IMR-90 (cell line): ENCODE results near the gene ERP44. TPM values are rescaled to one million over a fixed set of nuclear protein-coding genes. Genes with fewer than 3 reads are reported as not detected.
"Not testable (repeated sequence)": the region's sequence is repeated elsewhere in the genome, so short reads cannot be mapped to it uniquely, and the experiment has no call there.

Experiments used
- ATAC-seq: fragments of 200-7000 bp; cut with Tn5 transposase; 2 replicates; pipeline ENCODE4 v1.9.1; 2020; ENCODE audit warnings: low read depth, mild to moderate bottlenecking, moderate library complexity
- BruUV-seq: library from RNA; stranded (reverse); fragments of 400-500 nt; replicated peaks from 2 replicates; lab custom pipeline; 2021; lab: Mats Ljungman, UMichigan
- CTCF ChIA-PET: fragments of 300-600 bp; formaldehyde crosslinking; extraction: SDS; loops from one replicate; lab custom pipeline; 2021; ENCODE audit warnings: antibody characterized with exemption; lab: Yijun Ruan, JAX
- POLR2A ChIA-PET: fragments of 300-600 bp; sonication (Branson Sonifier 250); formaldehyde crosslinking; loops from one replicate; lab custom pipeline; 2022; ENCODE audit warnings: antibody characterized with exemption; ENCODE audit not compliant: unreplicated experiment; lab: Charles Lee
- DNase-seq: peaks from one replicate; pipeline ENCODE4 v3.0.0; 2013
- H2AFZ ChIP-seq: replicated peaks from 2 replicates; pipeline ENCODE3; 2013; ENCODE audit warnings: low read length, mild to moderate bottlenecking; ENCODE audit not compliant: poor library complexity
- H2AK5ac ChIP-seq: 2 replicates; pipeline ENCODE4 v1.6.1; 2013; ENCODE audit warnings: low read depth, low read length, inconsistent platforms
- H2AK9ac ChIP-seq: replicated peaks from 2 replicates; pipeline ENCODE3; 2013; ENCODE audit warnings: mild to moderate bottlenecking, low read depth, low read length, moderate library complexity; ENCODE audit not compliant: poor library complexity
- H2BK120ac ChIP-seq: 2 replicates; pipeline ENCODE4 v1.6.1; 2013; ENCODE audit warnings: low read depth, low read length, inconsistent platforms
- H2BK15ac ChIP-seq: 3 replicates; pipeline ENCODE4 v1.6.1; 2013; ENCODE audit warnings: low read depth, low read length, inconsistent platforms
- H2BK20ac ChIP-seq: 2 replicates; pipeline ENCODE4 v1.6.1; 2013; ENCODE audit warnings: low read depth, mild to moderate bottlenecking, inconsistent platforms, low read length, moderate library complexity
- H2BK5ac ChIP-seq: 2 replicates; pipeline ENCODE4 v1.6.1; 2013; ENCODE audit warnings: mild to moderate bottlenecking, low read depth, low read length, inconsistent platforms; ENCODE audit not compliant: poor library complexity, severe bottlenecking
- H3K14ac ChIP-seq: replicated peaks from 2 replicates; pipeline ENCODE4 v1.6.1; 2013; ENCODE audit warnings: low read depth, low read length, inconsistent platforms
- H3K18ac ChIP-seq: 2 replicates; pipeline ENCODE4 v1.6.1; 2013; ENCODE audit warnings: low read depth, low read length, control low read depth
- H3K23ac ChIP-seq: 2 replicates; pipeline ENCODE4 v1.6.1; 2013; ENCODE audit warnings: low read depth, low read length, inconsistent platforms
- H3K27ac ChIP-seq: 2 replicates; pipeline ENCODE4 v1.5.1; 2013; ENCODE audit warnings: mild to moderate bottlenecking, control low read depth, low read length; ENCODE audit not compliant: insufficient read depth
- H3K27me3 ChIP-seq: 2 replicates; pipeline ENCODE4 v1.6.1; 2013; ENCODE audit warnings: low read length; ENCODE audit not compliant: control insufficient read depth, insufficient read depth
- H3K36me3 ChIP-seq: 2 replicates; pipeline ENCODE4 v1.6.1; 2013; ENCODE audit warnings: low read length, mixed read lengths; ENCODE audit not compliant: control insufficient read depth, insufficient read depth
- H3K4ac ChIP-seq: 2 replicates; pipeline ENCODE4 v1.6.1; 2013; ENCODE audit warnings: low read depth, low read length, inconsistent platforms
- H3K4me1 ChIP-seq: 2 replicates; pipeline ENCODE4 v1.6.1; 2013; ENCODE audit warnings: low read length, mixed read lengths; ENCODE audit not compliant: control insufficient read depth, insufficient read depth
- H3K4me2 ChIP-seq: 2 replicates; pipeline ENCODE4 v1.6.1; 2013; ENCODE audit warnings: low read depth, mild to moderate bottlenecking, control low read depth, low read length, moderate library complexity
- H3K4me3 ChIP-seq: 2 replicates; pipeline ENCODE4 v1.5.1; 2013; ENCODE audit warnings: low read depth, mild to moderate bottlenecking, control low read depth, low read length, moderate library complexity; ENCODE audit not compliant: insufficient read depth
- H3K56ac ChIP-seq: 2 replicates; pipeline ENCODE4 v1.6.1; 2013; ENCODE audit warnings: low read length, inconsistent platforms; ENCODE audit not compliant: insufficient read depth; ENCODE audit errors: extremely low read depth
- H3K79me1 ChIP-seq, 2 experiments: 2 replicates each; pipeline ENCODE4 v1.6.1; 2013; ENCODE audit warnings: low read length in 2 of 2, inconsistent platforms in 1 of 2, low read depth in 1 of 2
- H3K9ac ChIP-seq: 2 replicates; pipeline ENCODE4 v1.6.1; 2013; ENCODE audit warnings: low read depth, low read length, control low read depth
- H3K9me1 ChIP-seq: 2 replicates; pipeline ENCODE4 v1.6.1; 2013; ENCODE audit warnings: low read length, inconsistent platforms; ENCODE audit not compliant: insufficient read depth
- H3K9me3 ChIP-seq: 2 replicates; pipeline ENCODE4 v1.6.1; 2013; ENCODE audit warnings: low read length; ENCODE audit not compliant: control insufficient read depth, insufficient read depth
- H4K20me1 ChIP-seq: 2 replicates; pipeline ENCODE4 v1.6.1; 2013; ENCODE audit warnings: low read length, inconsistent platforms; ENCODE audit not compliant: insufficient read depth
- H4K5ac ChIP-seq: 2 replicates; pipeline ENCODE4 v1.6.1; 2013; ENCODE audit warnings: mild to moderate bottlenecking, low read depth, low read length, control low read depth
- H4K8ac ChIP-seq, 2 experiments: 2 replicates each; pipeline ENCODE4 v1.6.1; 2013; ENCODE audit warnings: low read depth in 2 of 2, low read length in 2 of 2, control low read depth in 1 of 2, inconsistent platforms in 1 of 2
- H4K91ac ChIP-seq: 2 replicates; pipeline ENCODE4 v1.6.1; 2013; ENCODE audit warnings: low read depth, low read length, inconsistent platforms; ENCODE audit not compliant: insufficient read depth
- WGBS, 2 experiments: methylation state at CpG; one replicate each; pipeline versions ENCODE4 v1.1.5 to v1.1.7; 2013; ENCODE audit warnings: missing lambda C conversion rate in 2 of 2; ENCODE audit not compliant: insufficient read length in 1 of 2; ENCODE audit errors: extremely low coverage in 2 of 2; 5-methylcytosine and 5-hydroxymethylcytosine counted together
- dilution Hi-C: fragments of 300-500 bp; cut with HindIII; formaldehyde crosslinking; loops from one replicate; pipeline ENCODE4 v1.14.3; 2018; ENCODE audit warnings: low sequenced_read_pairs; ENCODE audit not compliant: unreplicated experiment
- in situ Hi-C: fragments of 300-500 bp; cut with MboI; formaldehyde crosslinking; loops from 3 replicates; pipeline ENCODE4 v1.14.3; 2019; ENCODE audit warnings: low sequenced_read_pairs, inconsistent platforms, mixed read lengths
- intact Hi-C: fragments of 100-400 bp; cut with micrococcal nuclease; formaldehyde crosslinking; loops from 2 replicates; pipeline ENCODE4 v1.10.0; 2022
- polyA plus RNA-seq, 3 experiments: library from polyadenylated mRNA; depleted of rRNA; stranded (reverse); fragments of >200 nt; gene quantifications; 2 replicates each; pipeline ENCODE4 v1.2.3, GENCODE V29; 2012; ENCODE audit warnings: low replicate concordance in 1 of 3
- total RNA-seq: library from RNA; depleted of rRNA; stranded (reverse); fragments of >200 nt; gene quantifications from 2 replicates; pipeline ENCODE4 v1.2.3, GENCODE V29; 2012

Gene ERP44
- total and polyA plus RNA-seq, 2 of the 4 experiments (the other 2 are of a cell fraction) = 9.1 to 13.5 TPM

DNA sequence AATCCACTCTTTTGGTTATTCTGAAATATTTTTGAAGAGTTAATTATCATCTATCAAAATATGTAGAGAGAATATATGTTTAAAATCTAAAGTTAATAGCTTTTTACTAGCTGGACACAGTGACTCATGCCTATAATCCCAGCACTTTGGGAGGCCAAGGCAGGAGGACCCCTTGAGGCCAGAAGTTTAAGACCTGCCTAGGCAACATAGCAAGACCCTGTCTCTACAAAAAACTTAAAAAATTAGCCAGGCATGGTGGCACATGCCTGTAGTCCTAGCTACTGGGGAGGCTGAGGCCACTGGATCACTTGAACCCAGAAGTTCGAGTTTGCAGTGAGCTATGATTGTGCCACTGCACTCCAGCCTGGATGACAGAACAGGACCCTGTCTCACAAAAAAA lies 36.1 kb downstream of the ERP44 start:
- H4K91ac ChIP-seq, H2AK9ac ChIP-seq, H2AK5ac ChIP-seq, H3K14ac ChIP-seq, H3K56ac ChIP-seq, dilution Hi-C loops, ATAC-seq, intact Hi-C loops, H2BK20ac ChIP-seq, H3K4me1 ChIP-seq, H3K9ac ChIP-seq, BruUV-seq, H3K18ac ChIP-seq, H3K9me1 ChIP-seq, H4K8ac ChIP-seq, H3K27me3 ChIP-seq, DNase-seq, H2BK15ac ChIP-seq, H3K27ac ChIP-seq, in situ Hi-C loops, H3K4me3 ChIP-seq, H2AFZ ChIP-seq, H3K9me3 ChIP-seq, H4K5ac ChIP-seq, H3K36me3 ChIP-seq, H2BK5ac ChIP-seq, H3K4me2 ChIP-seq, H3K4ac ChIP-seq, POLR2A ChIA-PET, H3K23ac ChIP-seq, H2BK120ac ChIP-seq: not testable (repeated sequence)
- CTCF ChIA-PET = interaction anchor here (0.9 to 1.2 kb wide), 2 partner anchors 17 to 26 kb away, joined by 3 read pairs; no protein-coding TSS in a partner anchor
- Histone ChIP-seq H3K79me1 (peaks cover 15 to 40% of the 10 kb centered on the region in 2 experiments; a peak in 3 of 4 replicates), H4K20me1 (peaks cover 13% of the 10 kb centered on the region; the same call in 1 of the 2 replicates)
- WGBS, 2 experiments = no CpG with 5 or more reads among the region's 1 CpG
